Activated effector memory CD4-positive, alpha-beta T cell treated with anti-CD3 and anti-CD28 coated beads, Interleukin-2, amount 50 U/mL, for 16 hours (primary cell): Measurements from ENCODE around the gene MSL3B.

Experiments
- DNase-seq: peaks from one replicate; pipeline ENCODE4 v3.0.0-alpha.2; 2020

Gene MSL3B

DNA sequence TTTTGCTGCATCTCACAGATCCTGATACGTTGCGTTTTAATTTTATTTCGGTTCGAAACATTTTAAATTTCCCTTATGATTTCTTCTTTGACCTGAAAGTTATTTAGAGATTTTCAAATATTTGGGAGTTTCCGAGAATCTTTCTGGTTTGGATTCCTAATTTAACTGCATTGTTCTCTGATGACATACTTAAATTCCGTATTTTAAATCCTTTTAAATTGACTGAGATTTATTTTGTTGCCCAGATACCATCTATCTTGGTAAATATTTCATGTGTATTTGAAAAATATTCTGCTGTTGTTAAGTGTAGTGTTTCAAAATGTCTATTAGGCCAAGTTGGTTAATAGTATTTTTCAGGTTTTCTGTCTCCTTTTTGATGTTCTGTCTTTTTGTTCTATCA is 52.3 kb downstream of the MSL3B start:
- DNase-seq, result no peak
